VCaP (cell line): ENCODE results near the gene TRIM44.
A peak's percentile ranks its signal among the peaks of the same experiment; 100 is the strongest.
"Not testable (repeated sequence)": the region's sequence is repeated elsewhere in the genome, so short reads cannot be mapped to it uniquely, and the experiment has no call there.

Source experiments
- H3K27ac ChIP-seq: fragments of 450-650 bp; 2 replicates; pipeline ENCODE4 v1.5.1; 2017
- TF ChIP-seq, protein P1 (sequence below): fragments of 450-650 bp; conservative IDR thresholded peaks from 2 replicates; pipeline ENCODE4 v1.5.1; 2017; ENCODE audit warnings: mild to moderate bottlenecking, moderate library complexity

Gene TRIM44

DNA sequence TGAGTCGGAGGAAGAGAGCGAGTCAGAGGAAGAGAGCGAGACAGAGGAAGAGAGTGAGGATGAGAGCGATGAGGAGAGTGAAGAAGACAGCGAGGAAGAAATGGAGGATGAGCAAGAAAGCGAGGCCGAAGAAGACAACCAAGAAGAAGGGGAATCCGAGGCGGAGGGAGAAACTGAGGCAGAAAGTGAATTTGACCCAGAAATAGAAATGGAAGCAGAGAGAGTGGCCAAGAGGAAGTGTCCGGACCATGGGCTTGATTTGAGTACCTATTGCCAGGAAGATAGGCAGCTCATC is 780 bp downstream of the TRIM44 start:
- peak overlapping the region; percentile 94 for H3K27ac ChIP-seq
- TF ChIP-seq, protein P1, sequence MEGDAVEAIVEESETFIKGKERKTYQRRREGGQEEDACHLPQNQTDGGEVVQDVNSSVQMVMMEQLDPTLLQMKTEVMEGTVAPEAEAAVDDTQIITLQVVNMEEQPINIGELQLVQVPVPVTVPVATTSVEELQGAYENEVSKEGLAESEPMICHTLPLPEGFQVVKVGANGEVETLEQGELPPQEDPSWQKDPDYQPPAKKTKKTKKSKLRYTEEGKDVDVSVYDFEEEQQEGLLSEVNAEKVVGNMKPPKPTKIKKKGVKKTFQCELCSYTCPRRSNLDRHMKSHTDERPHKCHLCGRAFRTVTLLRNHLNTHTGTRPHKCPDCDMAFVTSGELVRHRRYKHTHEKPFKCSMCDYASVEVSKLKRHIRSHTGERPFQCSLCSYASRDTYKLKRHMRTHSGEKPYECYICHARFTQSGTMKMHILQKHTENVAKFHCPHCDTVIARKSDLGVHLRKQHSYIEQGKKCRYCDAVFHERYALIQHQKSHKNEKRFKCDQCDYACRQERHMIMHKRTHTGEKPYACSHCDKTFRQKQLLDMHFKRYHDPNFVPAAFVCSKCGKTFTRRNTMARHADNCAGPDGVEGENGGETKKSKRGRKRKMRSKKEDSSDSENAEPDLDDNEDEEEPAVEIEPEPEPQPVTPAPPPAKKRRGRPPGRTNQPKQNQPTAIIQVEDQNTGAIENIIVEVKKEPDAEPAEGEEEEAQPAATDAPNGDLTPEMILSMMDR = no peak

DNA sequence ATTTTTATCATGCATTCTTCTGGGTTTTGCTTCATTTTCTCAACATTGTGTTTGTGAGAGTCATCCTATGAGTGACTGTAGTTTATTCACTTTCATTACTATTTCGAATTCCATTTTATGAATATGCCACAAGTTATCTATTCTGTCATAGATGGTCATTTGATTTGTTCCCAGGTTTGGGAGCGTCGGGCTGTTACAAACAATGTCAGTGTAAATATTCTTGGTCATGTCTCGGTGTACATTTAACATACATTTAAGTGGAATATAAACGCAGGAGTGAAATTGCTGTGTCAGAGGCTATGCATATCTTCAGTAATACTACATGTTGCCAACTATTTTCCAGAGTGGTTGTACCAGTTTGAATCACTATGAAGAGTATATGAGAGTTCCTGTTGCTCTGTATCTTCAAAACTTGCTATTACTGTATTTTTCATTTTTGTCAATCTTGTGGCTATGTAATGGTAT is 2.4 kb downstream of the TRIM44 start:
- TF ChIP-seq, protein P1 = no peak
- no peak overlapping the region for H3K27ac ChIP-seq

DNA sequence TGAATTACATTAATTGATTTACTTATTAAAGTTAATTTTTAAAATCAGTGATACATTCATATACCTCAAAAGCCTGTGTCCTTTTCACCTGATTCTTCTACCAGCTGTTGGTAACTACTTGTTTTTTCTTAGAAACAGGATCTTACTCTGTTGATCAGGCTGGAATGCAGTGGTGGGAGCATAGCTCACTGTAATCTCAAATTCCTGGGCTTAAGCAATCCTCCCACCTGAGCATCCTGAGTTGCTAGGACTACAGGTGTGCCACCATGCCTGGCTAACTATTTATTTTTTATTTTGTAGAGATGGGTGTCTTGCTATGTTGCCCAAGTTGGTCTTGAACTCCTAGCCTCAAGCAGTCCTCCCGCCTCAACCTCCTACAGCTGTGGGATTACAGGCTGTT is 4.7 kb downstream of the TRIM44 start:
- H3K27ac ChIP-seq = no peak overlapping the region
- TF ChIP-seq, protein P1 = no peak

DNA sequence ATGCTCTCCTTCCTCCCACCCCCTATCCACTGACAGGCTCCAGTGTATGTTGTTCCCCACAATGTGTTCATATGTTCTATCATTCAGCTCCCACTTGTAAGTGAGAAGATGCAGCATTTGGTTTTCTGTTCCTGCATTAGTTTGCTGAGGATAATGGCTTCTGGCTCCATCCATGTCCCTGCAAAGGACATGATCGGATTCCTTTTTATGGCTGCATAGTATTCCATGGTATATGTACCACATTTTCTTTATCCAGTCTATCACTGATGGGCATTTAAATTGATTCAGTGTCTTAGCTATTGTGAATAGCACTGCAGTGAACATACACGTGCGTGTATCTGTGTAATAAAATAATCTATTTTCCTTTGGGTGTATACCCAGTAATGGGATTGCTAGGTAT is 5.8 kb downstream of the TRIM44 start:
- H3K27ac ChIP-seq = not testable (repeated sequence)

DNA sequence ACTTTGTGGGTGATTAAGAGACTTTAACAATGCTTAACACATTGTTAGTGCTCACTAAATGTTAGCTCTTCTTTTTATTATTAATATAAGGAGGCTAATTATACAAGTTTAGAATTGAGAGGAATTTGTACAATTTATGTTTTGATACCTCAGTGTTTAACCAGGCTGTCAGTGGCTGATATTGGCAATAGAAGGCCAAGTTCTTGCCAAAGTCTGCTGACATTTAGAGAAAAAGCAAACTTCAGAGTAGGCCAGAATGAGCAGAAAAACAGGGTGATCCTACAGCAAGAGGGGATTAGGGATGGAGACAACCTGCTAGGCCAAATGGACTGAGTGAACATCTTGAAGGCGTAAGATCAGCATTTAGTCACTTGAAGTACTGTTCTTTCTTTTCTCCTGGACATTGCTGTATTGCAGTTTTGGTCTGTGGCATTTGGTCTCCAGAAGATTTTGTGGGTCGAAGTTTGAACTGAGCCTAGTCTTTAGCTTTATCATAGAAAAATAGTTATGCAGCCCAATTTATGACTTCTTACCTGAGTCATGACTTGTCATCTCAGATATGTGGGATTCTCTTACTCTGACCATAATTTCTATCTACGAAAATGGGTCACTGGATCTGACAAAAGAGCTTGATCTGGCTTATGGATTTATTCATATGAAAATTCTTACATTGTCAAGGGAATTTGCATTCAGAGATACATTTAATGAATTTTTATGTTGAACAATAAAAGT is 9.0 kb downstream of the TRIM44 start:
- TF ChIP-seq, protein P1 = no peak
- H3K27ac ChIP-seq = no peak overlapping the region

DNA sequence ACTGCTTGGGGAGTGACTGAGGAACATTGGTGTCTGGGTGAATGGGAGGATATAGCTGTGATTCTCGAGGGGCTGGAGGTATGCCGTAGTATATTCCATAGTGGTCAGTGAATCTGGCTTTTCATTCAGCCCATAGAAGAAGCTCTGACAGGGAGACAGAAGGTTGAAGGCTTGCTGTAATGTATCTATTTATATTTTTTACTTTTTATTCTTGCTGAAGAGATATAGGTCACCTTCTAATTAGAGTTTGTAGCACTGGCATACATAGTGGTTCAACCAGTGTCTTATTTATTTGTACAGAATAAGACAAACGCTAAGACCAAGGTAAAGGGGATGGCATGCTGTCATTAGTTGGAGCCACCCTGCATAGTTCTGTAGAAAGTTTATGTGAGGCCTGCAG is 10.0 kb downstream of the TRIM44 start:
- H3K27ac ChIP-seq = no peak overlapping the region
- TF ChIP-seq, protein P1 = no peak

DNA sequence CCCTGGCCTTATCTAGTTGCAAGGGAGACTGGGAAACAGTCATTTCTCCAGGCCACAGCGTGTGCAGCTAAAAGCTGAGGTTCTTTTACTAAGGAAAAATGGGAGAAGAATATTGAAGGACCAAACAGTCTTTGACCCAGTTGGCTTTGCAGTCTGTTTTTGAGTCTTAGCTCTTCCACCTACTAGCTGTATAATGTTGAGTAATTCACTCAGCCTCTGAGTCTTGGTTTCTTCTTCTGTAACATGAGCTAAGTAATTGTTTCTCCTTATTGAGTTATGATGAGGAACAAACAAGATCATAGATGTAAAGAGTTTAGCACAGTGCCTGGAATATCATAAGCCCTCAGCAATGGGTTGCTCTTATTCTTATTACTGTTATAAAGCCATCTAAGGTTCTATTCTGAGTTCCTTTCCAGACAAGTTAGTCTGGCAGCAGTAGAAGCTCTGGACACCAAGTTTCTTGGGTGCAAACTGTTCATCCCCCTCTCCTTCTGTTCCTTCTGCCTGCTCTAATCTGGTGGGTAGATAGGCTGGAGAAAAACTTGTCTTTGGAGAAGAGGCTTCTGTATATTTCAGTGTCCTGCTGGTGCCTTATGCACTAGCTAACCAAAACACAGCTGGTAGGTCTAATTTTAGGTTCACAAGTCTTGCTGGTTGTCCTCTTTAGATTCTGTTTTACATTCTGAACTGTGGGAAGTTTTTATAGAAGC is 13.5 kb downstream of the TRIM44 start:
- H3K27ac ChIP-seq = no peak overlapping the region
- TF ChIP-seq, protein P1 = no peak

DNA sequence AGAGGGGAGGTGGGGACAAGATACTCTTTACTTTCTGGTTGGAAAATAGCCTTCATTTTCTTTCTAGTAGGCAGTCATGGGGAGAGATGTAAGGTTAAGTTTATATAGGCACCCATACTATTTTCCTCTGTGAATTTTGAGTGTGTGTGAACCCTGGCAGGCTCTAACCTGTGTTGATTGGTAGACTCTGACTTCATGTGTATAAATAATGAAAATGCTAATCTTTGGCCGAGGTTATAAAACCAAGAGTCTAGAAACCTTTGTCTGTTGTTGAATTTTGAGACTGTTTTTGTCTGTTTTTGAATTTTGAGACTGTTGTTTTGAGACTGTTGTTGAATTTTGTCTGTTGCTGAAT is 14.0 kb downstream of the TRIM44 start:
- H3K27ac ChIP-seq = no peak overlapping the region
- TF ChIP-seq, protein P1 = no peak
